Neural progenitor cell (in vitro differentiated cells): ENCODE results near the gene DOCK11. TPM values are rescaled to one million over a fixed set of nuclear protein-coding genes. Genes with fewer than 3 reads are reported as not detected.

Experiments used
- DNase-seq: peaks from one replicate; pipeline ENCODE4 v3.0.0-alpha.2; 2016; ENCODE audit warnings: low spot score
- H2AFZ ChIP-seq: fragments of 200-600 bp; sonication (generic); replicated peaks from 2 replicates; pipeline ENCODE4 v1.6.1; 2016; ENCODE audit warnings: antibody characterized with exemption
- H3F3A ChIP-seq: fragments of 200-600 bp; sonication (generic); 2 replicates; pipeline ENCODE4 v1.6.1; 2016; ENCODE audit warnings: antibody characterized with exemption, low read depth
- H3K27ac ChIP-seq: fragments of 200-600 bp; sonication (generic); 2 replicates; pipeline ENCODE4 v1.5.1; 2016; ENCODE audit warnings: mild to moderate bottlenecking
- H3K27me3 ChIP-seq: fragments of 200-600 bp; sonication (generic); 2 replicates; pipeline ENCODE4 v1.6.1; 2016; ENCODE audit warnings: mild to moderate bottlenecking, moderate library complexity
- H3K36me3 ChIP-seq: fragments of 200-600 bp; sonication (generic); 2 replicates; pipeline ENCODE4 v1.5.1; 2016
- H3K4me1 ChIP-seq: fragments of 200-600 bp; sonication (generic); 2 replicates; pipeline ENCODE4 v1.6.1; 2016; ENCODE audit warnings: mixed run types
- H3K4me2 ChIP-seq: fragments of 200-600 bp; sonication (generic); 2 replicates; pipeline ENCODE4 v1.6.1; 2016
- H3K4me3 ChIP-seq: fragments of 200-600 bp; sonication (generic); 2 replicates; pipeline ENCODE4 v1.5.1; 2016
- H3K79me2 ChIP-seq: fragments of 200-600 bp; sonication (generic); 2 replicates; pipeline ENCODE4 v1.6.1; 2016; ENCODE audit warnings: low read depth
- H3K9ac ChIP-seq: fragments of 200-600 bp; sonication (generic); 2 replicates; pipeline ENCODE4 v1.6.1; 2016
- H3K9me3 ChIP-seq: fragments of 200-600 bp; sonication (generic); 2 replicates; pipeline ENCODE4 v1.5.1; 2016; ENCODE audit warnings: low read depth
- H4K20me1 ChIP-seq: fragments of 200-600 bp; sonication (generic); 2 replicates; pipeline ENCODE4 v1.6.1; 2016; ENCODE audit warnings: low read depth
- H3K27ac Mint-ChIP-seq: 3 replicates; pipeline ENCODE4 v1.8.0; 2021; ENCODE audit warnings: mixed read lengths
- H3K27me3 Mint-ChIP-seq: 2 replicates; pipeline ENCODE4 v1.8.0; 2022; ENCODE audit warnings: low read depth, mild to moderate bottlenecking, inconsistent platforms, moderate library complexity, mixed read lengths; ENCODE audit not compliant: insufficient read depth
- H3K36me3 Mint-ChIP-seq: 3 replicates; pipeline ENCODE4 v1.8.0; 2021; ENCODE audit warnings: mixed read lengths
- H3K4me1 Mint-ChIP-seq: 3 replicates; pipeline ENCODE4 v1.8.0; 2021; ENCODE audit warnings: mixed read lengths
- H3K4me3 Mint-ChIP-seq: 3 replicates; pipeline ENCODE4 v1.8.0; 2021; ENCODE audit warnings: mild to moderate bottlenecking, moderate library complexity, mixed read lengths
- H3K9me3 Mint-ChIP-seq: 3 replicates; pipeline ENCODE4 v1.8.0; 2020; ENCODE audit warnings: mixed read lengths
- EZH2 ChIP-seq: fragments of 200-600 bp; sonication (generic); IDR thresholded peaks from 2 replicates; pipeline ENCODE4 v1.6.1; 2017; ENCODE audit warnings: antibody characterized with exemption, mild to moderate bottlenecking, moderate library complexity
- EZH2phosphoT487 ChIP-seq: fragments of 200-600 bp; sonication (generic); IDR thresholded peaks from 2 replicates; pipeline ENCODE4 v1.6.1; 2017; ENCODE audit warnings: antibody characterized with exemption
- total RNA-seq: library from RNA; depleted of rRNA; stranded (reverse); fragments of >200 nt; gene quantifications from 2 replicates; pipeline ENCODE4 v1.2.3, GENCODE V29; 2015; ENCODE audit warnings: low replicate concordance
- TF ChIP-seq, protein P1 (sequence below): fragments of 200-600 bp; sonication (generic); IDR thresholded peaks from 2 replicates; pipeline ENCODE4 v1.5.1; 2017; ENCODE audit warnings: antibody characterized with exemption, mild to moderate bottlenecking

DOCK11 gene
- total RNA-seq, 1 donor from 2014 or later = 20.9 TPM

DNA sequence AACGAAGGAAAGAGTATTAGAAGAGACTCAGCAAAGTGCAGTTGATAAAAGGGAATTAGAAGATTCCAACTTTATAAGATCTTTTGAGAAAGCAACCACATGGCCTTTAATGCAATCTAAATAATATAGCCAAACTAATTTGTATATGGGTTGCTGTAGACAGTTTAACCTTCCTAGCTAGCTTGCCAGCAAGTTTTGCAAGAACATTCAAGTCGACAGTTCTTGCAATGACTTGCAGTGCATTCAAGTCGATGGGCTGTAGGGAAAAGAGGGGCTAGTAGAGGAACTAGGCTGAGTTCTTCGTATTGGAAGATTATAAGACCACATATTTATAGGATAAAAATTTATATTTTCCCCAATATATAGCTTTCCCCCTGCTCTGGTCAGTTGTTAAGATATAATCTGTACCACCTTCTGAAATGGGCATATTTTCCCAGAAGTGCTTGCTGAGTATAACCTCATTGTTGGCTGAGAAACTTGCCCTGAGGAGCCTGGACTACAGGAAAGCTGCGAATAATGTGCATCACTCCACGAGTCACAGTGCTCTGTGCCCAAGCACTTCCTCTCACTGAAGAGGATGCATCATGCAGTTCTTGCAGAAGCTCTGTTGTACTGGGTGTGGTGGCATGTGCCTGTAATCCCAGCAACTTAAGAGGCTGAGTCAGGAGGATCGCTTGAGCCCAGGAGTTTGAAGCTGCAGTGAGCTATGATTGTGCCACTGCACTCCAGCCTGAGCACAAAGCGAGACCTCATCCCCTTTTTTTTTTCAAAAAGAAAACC is 56.7 kb downstream of the DOCK11 start:
- H3K27me3 ChIP-seq = no peaks in the 10 kb centered on the region
- DNase-seq = no peak
- Mint-ChIP-seq H3K4me3 (no peak overlapping the region), H3K36me3 (peaks cover 18% of the 10 kb centered on the region), H3K27ac (no peak overlapping the region), H3K9me3 (no peaks in the 10 kb centered on the region), H3K27me3 (no peaks in the 10 kb centered on the region), H3K4me1 (peaks cover 6% of the 10 kb centered on the region)
- no peaks in the 10 kb centered on the region for H3K4me1 ChIP-seq
- H3F3A ChIP-seq = no peaks in the 10 kb centered on the region
- H3K79me2 ChIP-seq = no peaks in the 10 kb centered on the region
- no peak overlapping the region for H3K4me3 ChIP-seq
- H3K27ac ChIP-seq = no peak overlapping the region
- no peak overlapping the region for H3K9ac ChIP-seq
- no peak for TF ChIP-seq EZH2phosphoT487
- TF ChIP-seq, protein P1, sequence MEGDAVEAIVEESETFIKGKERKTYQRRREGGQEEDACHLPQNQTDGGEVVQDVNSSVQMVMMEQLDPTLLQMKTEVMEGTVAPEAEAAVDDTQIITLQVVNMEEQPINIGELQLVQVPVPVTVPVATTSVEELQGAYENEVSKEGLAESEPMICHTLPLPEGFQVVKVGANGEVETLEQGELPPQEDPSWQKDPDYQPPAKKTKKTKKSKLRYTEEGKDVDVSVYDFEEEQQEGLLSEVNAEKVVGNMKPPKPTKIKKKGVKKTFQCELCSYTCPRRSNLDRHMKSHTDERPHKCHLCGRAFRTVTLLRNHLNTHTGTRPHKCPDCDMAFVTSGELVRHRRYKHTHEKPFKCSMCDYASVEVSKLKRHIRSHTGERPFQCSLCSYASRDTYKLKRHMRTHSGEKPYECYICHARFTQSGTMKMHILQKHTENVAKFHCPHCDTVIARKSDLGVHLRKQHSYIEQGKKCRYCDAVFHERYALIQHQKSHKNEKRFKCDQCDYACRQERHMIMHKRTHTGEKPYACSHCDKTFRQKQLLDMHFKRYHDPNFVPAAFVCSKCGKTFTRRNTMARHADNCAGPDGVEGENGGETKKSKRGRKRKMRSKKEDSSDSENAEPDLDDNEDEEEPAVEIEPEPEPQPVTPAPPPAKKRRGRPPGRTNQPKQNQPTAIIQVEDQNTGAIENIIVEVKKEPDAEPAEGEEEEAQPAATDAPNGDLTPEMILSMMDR = no peak
- TF ChIP-seq EZH2 = no peak
- H4K20me1 ChIP-seq = no peaks in the 10 kb centered on the region
- no peak overlapping the region for H2AFZ ChIP-seq
- H3K9me3 ChIP-seq = no peaks in the 10 kb centered on the region
- no peaks in the 10 kb centered on the region for H3K36me3 ChIP-seq
- H3K4me2 ChIP-seq = no peak overlapping the region

DNA sequence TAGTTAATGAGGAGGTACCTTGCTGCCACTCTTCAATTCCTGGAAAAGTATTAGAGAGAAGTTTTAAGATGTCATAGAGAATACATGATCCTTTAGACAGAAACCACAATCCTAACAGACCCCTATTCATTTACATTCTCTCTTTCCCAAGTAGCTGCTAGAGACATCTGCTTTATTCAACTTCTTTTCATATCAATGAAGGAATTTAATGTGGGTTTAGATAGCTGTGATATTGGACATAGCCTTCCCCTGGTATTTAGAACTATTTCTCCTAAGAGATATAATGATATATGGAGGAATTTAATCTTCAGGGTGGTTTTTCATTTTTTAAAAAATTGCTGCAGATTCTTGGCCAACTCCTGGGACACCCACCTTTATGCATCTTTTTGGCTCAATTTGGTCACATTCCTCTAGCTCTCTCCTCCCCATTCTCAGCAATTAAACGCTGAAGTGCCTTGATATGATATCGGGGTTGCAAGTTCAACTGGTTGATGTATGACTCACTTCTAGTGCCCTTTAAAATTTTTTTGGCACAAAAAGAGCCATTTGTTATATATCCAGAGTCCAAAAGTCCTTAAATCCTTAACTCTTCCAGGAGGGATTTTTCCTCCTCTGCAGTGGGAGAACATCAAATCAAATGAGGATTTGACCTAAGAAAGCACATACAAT is 57.6 kb downstream of the DOCK11 start:
- Histone ChIP-seq H3K9me3 (no peaks in the 10 kb centered on the region), H3K9ac (no peak overlapping the region), H3K4me2 (no peak overlapping the region), H3K79me2 (no peaks in the 10 kb centered on the region), H4K20me1 (no peaks in the 10 kb centered on the region), H3K27me3 (no peaks in the 10 kb centered on the region), H3K27ac (no peak overlapping the region), H3K4me3 (no peak overlapping the region), H2AFZ (no peak overlapping the region), H3F3A (no peaks in the 10 kb centered on the region), H3K36me3 (no peaks in the 10 kb centered on the region), H3K4me1 (no peaks in the 10 kb centered on the region)
- H3K9me3 Mint-ChIP-seq = no peaks in the 10 kb centered on the region
- no peaks in the 10 kb centered on the region for H3K27me3 Mint-ChIP-seq
- H3K36me3 Mint-ChIP-seq = peaks cover 19% of the 10 kb centered on the region
- TF ChIP-seq EZH2phosphoT487 (no peak), EZH2 (no peak)
- TF ChIP-seq, protein P1 = no peak
- H3K27ac Mint-ChIP-seq = no peak overlapping the region
- peaks cover 6% of the 10 kb centered on the region for H3K4me1 Mint-ChIP-seq
- H3K4me3 Mint-ChIP-seq = no peak overlapping the region
- no peak for DNase-seq

DNA sequence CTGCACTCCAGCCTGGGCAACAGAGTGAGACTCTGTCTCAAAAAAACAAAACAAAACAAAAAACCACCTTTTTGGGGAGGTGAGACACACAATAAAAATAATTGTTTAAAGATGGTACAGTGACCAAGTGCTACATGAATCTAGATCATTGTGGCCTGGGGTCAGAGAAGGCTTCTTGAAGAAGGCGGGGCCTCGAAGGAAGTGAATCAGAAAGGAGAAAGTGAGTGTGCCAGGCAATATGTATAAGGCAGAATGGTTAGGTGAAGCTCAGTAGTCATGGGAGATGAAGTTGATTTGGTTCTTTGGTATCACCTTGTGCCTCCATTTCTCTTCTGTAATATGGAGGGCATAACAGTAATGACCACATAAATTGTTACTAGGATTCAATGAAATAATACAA is 58.9 kb downstream of the DOCK11 start:
- Histone ChIP-seq H3K36me3 (no peaks in the 10 kb centered on the region), H4K20me1 (no peaks in the 10 kb centered on the region), H3K79me2 (no peaks in the 10 kb centered on the region), H3K4me3 (no peak overlapping the region), H3F3A (no peaks in the 10 kb centered on the region), H3K4me2 (no peak overlapping the region), H3K9me3 (no peaks in the 10 kb centered on the region), H2AFZ (no peak overlapping the region), H3K27ac (no peak overlapping the region), H3K27me3 (no peaks in the 10 kb centered on the region), H3K4me1 (no peaks in the 10 kb centered on the region), H3K9ac (no peak overlapping the region)
- Mint-ChIP-seq H3K9me3 (no peaks in the 10 kb centered on the region), H3K4me1 (peaks cover 16% of the 10 kb centered on the region), H3K36me3 (peaks cover 20% of the 10 kb centered on the region), H3K4me3 (no peak overlapping the region), H3K27me3 (no peaks in the 10 kb centered on the region), H3K27ac (no peak overlapping the region)
- no peak for TF ChIP-seq EZH2
- TF ChIP-seq, protein P1 = no peak
- TF ChIP-seq EZH2phosphoT487 = no peak
- no peak for DNase-seq
